C4-2B (cell line): Measurements from ENCODE around the gene SPECC1.

Source experiments
- ZFX ChIP-seq: fragments of 450-650 bp; IDR thresholded peaks from 2 replicates; pipeline ENCODE4 v1.6.1; 2017
- TF ChIP-seq, protein P1 (sequence below): fragments of 450-650 bp; conservative IDR thresholded peaks from 2 replicates; pipeline ENCODE4 v1.5.1; 2017; ENCODE audit warnings: mild to moderate bottlenecking

DNA sequence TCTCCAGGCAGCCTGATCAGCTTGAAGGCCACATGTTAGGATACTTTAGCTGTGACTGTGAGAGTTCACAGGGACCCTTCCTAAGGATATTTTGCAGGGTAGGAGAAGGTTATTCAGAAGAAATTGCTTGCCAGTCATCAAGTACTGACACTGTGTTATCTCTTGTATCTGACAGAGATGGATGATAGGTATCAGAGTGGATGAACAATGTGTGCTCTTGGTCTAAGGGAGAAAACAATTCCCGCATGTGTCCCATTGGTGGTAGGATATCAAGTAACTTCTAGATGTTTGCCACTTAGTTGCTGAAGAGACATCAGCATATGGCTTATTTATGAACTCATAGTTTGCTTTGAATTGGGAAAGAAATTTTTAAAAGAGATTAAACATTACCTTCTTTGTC lies 219.3 kb downstream of the SPECC1 start:
- TF ChIP-seq, protein P1, sequence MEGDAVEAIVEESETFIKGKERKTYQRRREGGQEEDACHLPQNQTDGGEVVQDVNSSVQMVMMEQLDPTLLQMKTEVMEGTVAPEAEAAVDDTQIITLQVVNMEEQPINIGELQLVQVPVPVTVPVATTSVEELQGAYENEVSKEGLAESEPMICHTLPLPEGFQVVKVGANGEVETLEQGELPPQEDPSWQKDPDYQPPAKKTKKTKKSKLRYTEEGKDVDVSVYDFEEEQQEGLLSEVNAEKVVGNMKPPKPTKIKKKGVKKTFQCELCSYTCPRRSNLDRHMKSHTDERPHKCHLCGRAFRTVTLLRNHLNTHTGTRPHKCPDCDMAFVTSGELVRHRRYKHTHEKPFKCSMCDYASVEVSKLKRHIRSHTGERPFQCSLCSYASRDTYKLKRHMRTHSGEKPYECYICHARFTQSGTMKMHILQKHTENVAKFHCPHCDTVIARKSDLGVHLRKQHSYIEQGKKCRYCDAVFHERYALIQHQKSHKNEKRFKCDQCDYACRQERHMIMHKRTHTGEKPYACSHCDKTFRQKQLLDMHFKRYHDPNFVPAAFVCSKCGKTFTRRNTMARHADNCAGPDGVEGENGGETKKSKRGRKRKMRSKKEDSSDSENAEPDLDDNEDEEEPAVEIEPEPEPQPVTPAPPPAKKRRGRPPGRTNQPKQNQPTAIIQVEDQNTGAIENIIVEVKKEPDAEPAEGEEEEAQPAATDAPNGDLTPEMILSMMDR, result no peak
- no peak for TF ChIP-seq ZFX
